Natural killer cell (primary cell): ENCODE data around the gene CDKN1C. TPM values are rescaled to one million over a fixed set of nuclear protein-coding genes. Genes with fewer than 3 reads are reported as not detected.
A peak's percentile ranks its signal among the peaks of the same experiment; 100 is the strongest.

Source experiments
- ATAC-seq, 3 donors: fragments of 150-1000 bp in 2 of 3; fragments of 200-7000 bp in 1 of 3; cut with Tn5 transposase; 1 replicate in 1 of 3; 2 replicates in 2 of 3; pipeline ENCODE4 v1.10.0; 2021; ENCODE audit warnings: mild to moderate bottlenecking in 2 of 3, moderate library complexity in 2 of 3
- DNase-seq, 2 donors: peaks; one replicate each; pipeline versions ENCODE4 v3.0.0 to v3.0.0-alpha.2; 2013 to 2021; ENCODE audit warnings: mixed read lengths in 1 of 2
- H3K27ac ChIP-seq: one replicate; pipeline ENCODE4 v1.5.1; 2013; ENCODE audit warnings: mild to moderate bottlenecking, low read length
- H3K27me3 ChIP-seq: one replicate; pipeline ENCODE4 v1.6.1; 2013; ENCODE audit warnings: low read length; ENCODE audit not compliant: control insufficient read depth, insufficient read depth
- H3K36me3 ChIP-seq: one replicate; pipeline ENCODE4 v1.6.1; 2013; ENCODE audit warnings: low read length; ENCODE audit not compliant: control insufficient read depth, insufficient read depth
- H3K4me1 ChIP-seq: one replicate; pipeline ENCODE4 v1.6.1; 2013; ENCODE audit warnings: low read length; ENCODE audit not compliant: control insufficient read depth, insufficient read depth
- H3K4me3 ChIP-seq: one replicate; pipeline ENCODE4 v1.5.1; 2013; ENCODE audit warnings: low read length
- H3K9me3 ChIP-seq: one replicate; pipeline ENCODE4 v1.6.1; 2013; ENCODE audit warnings: low read length; ENCODE audit not compliant: control insufficient read depth, insufficient read depth
- H3K27ac Mint-ChIP-seq, 2 donors: one replicate each; pipeline ENCODE4 v1.8.0; 2022; ENCODE audit warnings: mild to moderate bottlenecking in 2 of 2, mixed read lengths in 2 of 2, moderate library complexity in 1 of 2
- H3K27me3 Mint-ChIP-seq, 2 donors: one replicate each; pipeline ENCODE4 v1.8.0; 2022; ENCODE audit warnings: low read depth in 2 of 2, mixed read lengths in 2 of 2
- H3K36me3 Mint-ChIP-seq: one replicate; pipeline ENCODE4 v1.8.0; 2022; ENCODE audit warnings: mixed read lengths
- H3K4me1 Mint-ChIP-seq, 2 donors: one replicate each; pipeline ENCODE4 v1.8.0; 2022; ENCODE audit warnings: mixed read lengths in 2 of 2
- H3K4me3 Mint-ChIP-seq: one replicate; pipeline ENCODE4 v1.8.0; 2022; ENCODE audit warnings: mild to moderate bottlenecking, moderate library complexity, mixed read lengths
- H3K9me3 Mint-ChIP-seq, 2 donors: one replicate each; pipeline ENCODE4 v1.8.0; 2022; ENCODE audit warnings: mixed read lengths in 2 of 2
- WGBS: methylation state at CpG from one replicate; pipeline ENCODE4 v1.1.7; 2013; ENCODE audit warnings: missing lambda C conversion rate; ENCODE audit not compliant: insufficient coverage; 5-methylcytosine and 5-hydroxymethylcytosine counted together
- intact Hi-C: fragments of 100-400 bp; cut with micrococcal nuclease; formaldehyde crosslinking; loops from one replicate; pipeline ENCODE4 v1.14.2; 2022
- total RNA-seq, 4 donors: library from RNA; stranded (reverse); fragments of 120-200 nt in 1 of 4; gene quantifications; one replicate each; pipeline versions ENCODE4 v1.2.3 to v1.2.4, GENCODE V29; 2013 to 2022
- TF ChIP-seq, protein P1 (sequence below): fragments of 200-600 bp; IDR thresholded peaks from one replicate; pipeline ENCODE4 v1.8.0; 2022; ENCODE audit warnings: antibody characterized with exemption

Gene CDKN1C
- total RNA-seq, 3 donors from 2014 or later (not counting 1 experiment from before 2014, with no cell fraction given) = 2.6 to 27.9 (median 6.3) TPM

GRCh38 chr11:2903672-2904011 is 18.1 kb upstream of the CDKN1C start:
- Histone ChIP-seq H3K4me1 (peaks cover 40% of the 10 kb centered on the region), H3K9me3 (no peaks in the 10 kb centered on the region), H3K4me3 (no peak overlapping the region), H3K36me3 (no peaks in the 10 kb centered on the region), H3K27me3 (no peaks in the 10 kb centered on the region), H3K27ac (no peak overlapping the region)
- DNase-seq (no peak), ATAC-seq (no peak)
- intact Hi-C loops = no loop called here
- Mint-ChIP-seq H3K27me3 (no peaks in the 10 kb centered on the region), H3K4me3 (peak overlapping the region; percentile 84), H3K36me3 (no peaks in the 10 kb centered on the region), H3K4me1 (peaks cover 39 to 47% of the 10 kb centered on the region in 2 donors), H3K27ac (peak overlapping the region; percentile 50 to 83), H3K9me3 (peaks cover 2 to 4% of the 10 kb centered on the region in 2 donors)
- TF ChIP-seq, protein P1, sequence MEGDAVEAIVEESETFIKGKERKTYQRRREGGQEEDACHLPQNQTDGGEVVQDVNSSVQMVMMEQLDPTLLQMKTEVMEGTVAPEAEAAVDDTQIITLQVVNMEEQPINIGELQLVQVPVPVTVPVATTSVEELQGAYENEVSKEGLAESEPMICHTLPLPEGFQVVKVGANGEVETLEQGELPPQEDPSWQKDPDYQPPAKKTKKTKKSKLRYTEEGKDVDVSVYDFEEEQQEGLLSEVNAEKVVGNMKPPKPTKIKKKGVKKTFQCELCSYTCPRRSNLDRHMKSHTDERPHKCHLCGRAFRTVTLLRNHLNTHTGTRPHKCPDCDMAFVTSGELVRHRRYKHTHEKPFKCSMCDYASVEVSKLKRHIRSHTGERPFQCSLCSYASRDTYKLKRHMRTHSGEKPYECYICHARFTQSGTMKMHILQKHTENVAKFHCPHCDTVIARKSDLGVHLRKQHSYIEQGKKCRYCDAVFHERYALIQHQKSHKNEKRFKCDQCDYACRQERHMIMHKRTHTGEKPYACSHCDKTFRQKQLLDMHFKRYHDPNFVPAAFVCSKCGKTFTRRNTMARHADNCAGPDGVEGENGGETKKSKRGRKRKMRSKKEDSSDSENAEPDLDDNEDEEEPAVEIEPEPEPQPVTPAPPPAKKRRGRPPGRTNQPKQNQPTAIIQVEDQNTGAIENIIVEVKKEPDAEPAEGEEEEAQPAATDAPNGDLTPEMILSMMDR = no peak
- 93% methylated on average over 7 of the region's 7 CpGs for WGBS

DNA sequence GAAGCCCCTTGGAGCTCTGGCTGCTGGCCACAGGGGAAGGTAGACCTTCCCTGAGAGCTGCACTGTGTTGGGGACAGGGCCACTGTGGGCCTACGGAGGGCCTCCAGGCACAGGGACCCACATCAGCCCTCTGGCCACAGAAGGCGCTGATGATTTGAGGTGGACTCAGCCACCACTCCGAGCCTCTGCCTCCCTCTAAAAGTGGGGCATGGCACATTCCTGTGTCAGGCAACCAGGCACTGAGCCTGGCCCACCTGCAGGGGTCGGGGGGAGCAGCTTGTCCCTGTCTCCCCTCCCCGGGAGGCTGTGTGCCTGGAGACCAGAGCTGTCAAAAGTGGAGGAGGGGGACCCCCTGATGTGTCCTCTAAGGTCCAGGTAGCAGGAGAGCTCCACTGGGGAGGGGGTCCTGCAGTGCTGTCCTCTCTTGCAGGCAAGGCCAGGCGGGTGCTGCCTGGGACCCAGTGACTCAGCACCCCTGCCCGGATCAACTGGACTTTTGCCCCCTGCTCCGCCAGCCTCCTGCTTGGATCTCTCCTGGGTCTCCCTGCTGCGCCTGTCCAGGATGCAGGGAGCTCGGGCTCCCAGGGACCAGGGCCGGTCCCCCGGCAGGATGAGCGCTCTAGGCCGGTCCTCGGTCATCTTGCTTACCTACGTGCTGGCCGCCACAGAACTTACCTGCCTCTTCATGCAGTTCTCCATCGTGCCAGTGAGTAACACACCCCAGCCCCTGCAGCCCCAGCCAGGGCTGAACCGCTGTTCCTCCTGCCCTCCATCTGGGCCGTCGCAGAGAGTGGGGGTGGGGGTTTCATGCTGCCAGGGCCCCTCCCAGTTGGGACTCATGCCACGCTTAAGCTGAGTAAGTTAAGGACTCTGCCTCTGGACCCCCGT is 17.5 kb upstream of the CDKN1C start:
- no peaks in the 10 kb centered on the region for H3K9me3 ChIP-seq
- peak overlapping the region; percentile 84 for H3K4me3 Mint-ChIP-seq
- ATAC-seq = no peak
- H3K4me3 ChIP-seq = peak overlapping the region; percentile 49
- 85% methylated on average over 23 of the region's 23 CpGs for WGBS
- H3K4me1 Mint-ChIP-seq = peaks cover 46 to 53% of the 10 kb centered on the region in 2 donors
- peak overlapping the region; percentile 50 to 99 for H3K27ac Mint-ChIP-seq
- intact Hi-C loops = no loop called here
- no peaks in the 10 kb centered on the region for H3K36me3 Mint-ChIP-seq
- TF ChIP-seq, protein P1 = no peak
- H3K4me1 ChIP-seq = peaks cover 46% of the 10 kb centered on the region
- H3K36me3 ChIP-seq = no peaks in the 10 kb centered on the region
- DNase-seq = no peak
- H3K27me3 ChIP-seq = no peaks in the 10 kb centered on the region
- H3K27me3 Mint-ChIP-seq = no peaks in the 10 kb centered on the region
- no peak overlapping the region for H3K27ac ChIP-seq
- peaks cover 2 to 4% of the 10 kb centered on the region in 2 donors for H3K9me3 Mint-ChIP-seq

DNA sequence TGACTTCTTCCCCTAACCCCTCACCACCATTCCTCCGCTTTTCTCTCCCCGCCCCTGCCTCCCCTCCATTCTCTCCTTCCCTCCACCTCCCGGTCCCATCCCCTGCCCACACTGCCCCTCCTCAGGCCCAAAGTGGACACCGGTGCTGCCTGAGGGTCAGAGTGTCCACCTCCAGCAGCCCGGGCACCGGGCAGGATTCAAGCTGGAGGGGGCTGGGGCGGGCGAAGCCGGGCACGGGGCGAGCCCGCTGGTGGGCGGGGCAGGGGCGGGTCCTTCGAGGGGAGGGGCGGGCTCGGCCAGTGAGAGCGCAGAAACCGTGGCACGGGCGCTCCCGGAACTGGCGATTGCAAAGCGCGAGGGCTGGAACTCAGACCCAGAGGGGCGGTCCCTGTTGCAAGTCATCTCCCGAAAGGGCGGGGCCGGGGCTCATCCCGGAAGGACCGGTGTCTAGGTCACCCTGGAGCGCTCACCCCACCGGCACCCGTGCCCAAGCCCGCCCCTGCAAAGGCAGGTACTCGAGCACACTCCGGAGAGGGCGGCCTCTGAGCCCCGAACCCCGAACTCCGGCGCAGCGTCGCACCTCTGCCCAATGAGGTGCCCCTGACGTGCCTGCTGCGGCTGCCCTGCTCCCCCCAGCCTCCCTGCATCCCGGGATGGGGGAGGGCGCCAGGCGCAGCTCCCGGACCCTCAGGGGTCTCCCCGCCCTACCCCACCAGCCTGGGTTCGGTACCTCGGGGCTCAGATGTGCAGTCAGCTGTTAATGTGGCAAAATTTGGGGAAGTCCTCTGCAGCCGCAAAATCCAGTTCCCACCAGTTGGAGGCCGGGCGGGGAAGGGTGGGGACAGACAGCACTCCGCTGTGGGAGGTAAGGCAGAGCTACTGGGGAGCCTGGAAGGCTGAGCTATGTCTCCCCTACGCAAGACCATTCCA is 16.5 kb upstream of the CDKN1C start:
- no peaks in the 10 kb centered on the region for H3K36me3 Mint-ChIP-seq
- Histone ChIP-seq H3K4me3 (peak overlapping the region; percentile 49), H3K27ac (peak overlapping the region; percentile 51), H3K9me3 (no peaks in the 10 kb centered on the region), H3K27me3 (no peaks in the 10 kb centered on the region), H3K36me3 (no peaks in the 10 kb centered on the region), H3K4me1 (peaks cover 55% of the 10 kb centered on the region)
- peak overlapping the region; percentile 81 for H3K4me3 Mint-ChIP-seq
- intact Hi-C loops = no loop called here
- H3K4me1 Mint-ChIP-seq = peaks cover 51 to 59% of the 10 kb centered on the region in 2 donors
- TF ChIP-seq, protein P1 = no peak
- H3K27me3 Mint-ChIP-seq = no peaks in the 10 kb centered on the region
- DNase-seq (peak; percentile 82 to 93), ATAC-seq (peak; percentile 76 to 90 (median 86))
- 4% methylated on average over 57 of the region's 58 CpGs for WGBS
- peaks cover 2 to 4% of the 10 kb centered on the region in 2 donors for H3K9me3 Mint-ChIP-seq
- H3K27ac Mint-ChIP-seq = peak overlapping the region; percentile 60 to 99
